Activated CD4-positive, CD25-positive, alpha-beta regulatory T cell treated with anti-CD3 and anti-CD28 coated beads, Interleukin-2, amount 50 U/mL, for 24 hours (primary cell): ENCODE measurements around the gene RALA.
A peak's percentile ranks its signal among the peaks of the same experiment; 100 is the strongest.

ENCODE experiments used
- ATAC-seq, 2 donors: fragments of 150-1000 bp; cut with Tn5 transposase; one replicate each; pipeline ENCODE4 v1.10.0; 2021; ENCODE audit warnings: mild to moderate bottlenecking in 1 of 2, moderate library complexity in 1 of 2

Gene RALA, protein sequence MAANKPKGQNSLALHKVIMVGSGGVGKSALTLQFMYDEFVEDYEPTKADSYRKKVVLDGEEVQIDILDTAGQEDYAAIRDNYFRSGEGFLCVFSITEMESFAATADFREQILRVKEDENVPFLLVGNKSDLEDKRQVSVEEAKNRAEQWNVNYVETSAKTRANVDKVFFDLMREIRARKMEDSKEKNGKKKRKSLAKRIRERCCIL

GRCh38 chr7:39623047-39623731 is at the start of gene RALA:
RALA (plus strand) TSS chr7:39623572; CDS start chr7:39686668, 63,096 bp downstream.
- peak; percentile 98 for ATAC-seq

GRCh38 chr7:39574673-39575349 is 48.6 kb upstream of the RALA start:
- no peak for ATAC-seq

GRCh38 chr7:39577229-39577874 is 46.0 kb upstream of the RALA start:
- ATAC-seq: no peak

DNA sequence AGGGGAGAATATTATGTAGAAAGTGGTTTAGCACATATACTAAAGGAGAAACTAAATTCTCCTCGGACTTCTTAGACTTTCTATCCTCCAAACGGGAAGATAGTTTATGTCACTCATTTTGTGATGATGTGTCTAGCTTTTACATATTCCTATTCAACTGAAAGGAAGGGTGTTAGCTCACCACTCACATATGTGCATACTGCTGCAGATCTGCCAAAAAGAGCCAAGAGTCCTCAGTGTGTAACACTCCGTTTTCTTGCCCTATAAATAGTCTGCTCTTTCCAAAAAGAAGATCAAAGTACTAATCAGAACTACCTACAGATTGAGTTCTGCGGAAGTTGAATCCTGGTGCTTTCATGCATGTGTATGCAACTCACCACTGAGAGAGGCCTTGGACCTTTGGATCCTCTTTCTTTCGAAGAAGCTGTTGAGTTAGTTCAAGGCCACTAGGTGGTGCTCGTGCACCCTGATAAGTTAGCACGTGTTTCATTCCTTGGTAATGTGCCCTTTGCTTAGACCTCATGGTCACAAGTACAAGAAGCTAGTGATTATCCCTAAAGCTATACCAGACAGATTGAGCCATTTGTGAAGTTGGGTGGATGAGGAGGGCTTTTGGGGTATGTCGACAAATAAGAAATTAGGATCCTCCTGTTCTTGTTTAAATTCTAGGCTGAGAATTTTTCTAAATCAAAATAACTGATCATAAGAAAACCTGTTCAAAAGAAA is 43.1 kb upstream of the RALA start:
- peak; percentile 80 to 82 for ATAC-seq

- ATAC-seq: no peak
These were observed 40.8 kb upstream of the RALA start for GRCh38 chr7:39582536-39582935.

DNA sequence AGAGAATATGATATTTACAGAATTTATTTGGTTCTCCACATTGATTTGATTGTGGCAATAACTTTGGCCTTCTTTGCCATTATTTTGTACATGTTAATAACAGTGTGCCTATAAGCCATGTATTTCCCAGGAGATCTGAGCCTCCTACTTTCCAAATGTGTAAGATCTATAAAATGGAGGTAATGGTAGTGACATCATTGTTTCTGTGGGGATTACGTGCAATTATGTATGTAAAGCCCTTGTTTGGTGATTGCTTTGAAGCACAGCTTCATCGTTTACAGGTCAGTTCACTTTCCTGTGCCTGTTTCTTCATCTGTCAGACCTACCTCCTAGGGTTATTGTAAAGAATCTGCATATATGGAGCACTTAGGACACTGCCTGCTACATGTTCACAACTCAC is 39.8 kb upstream of the RALA start:
- ATAC-seq: no peak

- ATAC-seq: no peak
These were observed 36.0 kb upstream of the RALA start for GRCh38 chr7:39587393-39587792.

DNA sequence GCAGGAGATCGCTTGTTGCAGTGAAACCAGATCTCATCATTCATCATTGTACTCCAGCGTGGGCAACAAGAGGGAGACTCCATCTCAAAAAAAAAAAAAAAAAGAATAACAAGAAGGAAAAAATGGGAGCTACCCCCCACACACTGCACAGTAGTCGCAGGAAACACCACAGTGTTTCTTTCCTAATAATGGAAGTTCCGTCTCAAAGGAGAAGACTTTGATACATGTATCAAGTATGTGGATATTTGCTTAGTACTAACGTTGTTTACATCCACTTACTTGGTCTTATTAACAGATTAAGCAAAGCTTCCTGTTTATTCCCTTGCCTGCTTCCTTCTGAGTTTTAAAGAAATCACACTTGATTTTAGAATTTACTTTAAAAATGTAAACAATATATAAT is 35.0 kb upstream of the RALA start:
- no peak for ATAC-seq

DNA sequence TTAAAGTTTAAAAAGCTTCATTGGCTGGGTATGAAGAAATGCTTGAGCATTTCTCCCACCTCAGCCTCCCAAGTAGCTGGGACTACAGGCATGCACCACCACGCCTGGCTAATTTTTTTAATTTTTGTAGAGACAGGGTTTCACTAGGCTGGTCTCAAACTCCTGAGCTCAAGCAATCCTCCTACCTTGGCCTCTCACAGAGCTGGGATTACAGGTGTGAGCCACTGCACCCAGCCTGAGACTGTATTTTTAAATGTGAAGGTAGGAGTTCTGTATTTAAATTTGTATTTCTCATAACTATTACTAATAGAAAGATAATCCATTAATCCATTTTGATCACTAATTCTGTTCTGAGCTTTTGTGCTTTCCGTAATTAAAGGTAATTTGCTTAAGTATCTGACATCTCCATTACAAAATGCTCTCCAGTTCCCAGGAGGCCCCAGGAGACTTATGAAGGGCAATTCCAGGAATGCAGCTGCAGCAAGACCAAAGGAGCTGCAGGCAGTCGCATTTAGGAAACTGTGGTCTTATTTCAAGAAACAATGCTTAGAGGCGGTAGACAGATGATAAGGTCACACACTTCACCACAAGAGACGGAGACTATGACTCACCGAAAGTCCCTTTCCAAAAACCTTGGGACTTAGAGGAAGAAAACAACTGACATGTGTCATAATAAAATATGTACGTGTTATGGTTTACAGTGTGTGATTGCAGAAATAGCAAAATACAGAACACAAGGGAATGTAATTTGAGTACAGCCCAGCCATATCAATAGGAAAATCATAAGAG is 33.9 kb upstream of the RALA start:
- peak; percentile 79 to 81 for ATAC-seq

DNA sequence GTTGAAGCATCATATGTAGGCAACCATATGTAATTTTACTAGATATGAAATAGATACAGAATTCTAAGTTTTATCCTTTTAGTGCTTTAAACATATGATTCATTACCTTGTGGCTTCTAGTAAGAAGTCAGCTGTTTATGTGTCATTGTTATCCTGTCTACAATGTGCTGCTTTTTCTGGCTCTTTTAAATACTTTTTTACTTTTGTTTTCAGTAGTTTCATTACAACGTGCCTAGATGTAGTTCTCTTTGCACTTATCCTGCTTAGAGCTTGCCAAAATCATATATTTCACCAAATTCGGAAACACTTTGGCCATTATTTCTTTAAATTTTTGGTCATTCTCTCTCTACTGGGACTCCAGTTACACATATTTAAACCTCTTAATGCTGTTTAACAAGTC is 30.8 kb upstream of the RALA start:
- ATAC-seq: peak; percentile 78 to 82

DNA sequence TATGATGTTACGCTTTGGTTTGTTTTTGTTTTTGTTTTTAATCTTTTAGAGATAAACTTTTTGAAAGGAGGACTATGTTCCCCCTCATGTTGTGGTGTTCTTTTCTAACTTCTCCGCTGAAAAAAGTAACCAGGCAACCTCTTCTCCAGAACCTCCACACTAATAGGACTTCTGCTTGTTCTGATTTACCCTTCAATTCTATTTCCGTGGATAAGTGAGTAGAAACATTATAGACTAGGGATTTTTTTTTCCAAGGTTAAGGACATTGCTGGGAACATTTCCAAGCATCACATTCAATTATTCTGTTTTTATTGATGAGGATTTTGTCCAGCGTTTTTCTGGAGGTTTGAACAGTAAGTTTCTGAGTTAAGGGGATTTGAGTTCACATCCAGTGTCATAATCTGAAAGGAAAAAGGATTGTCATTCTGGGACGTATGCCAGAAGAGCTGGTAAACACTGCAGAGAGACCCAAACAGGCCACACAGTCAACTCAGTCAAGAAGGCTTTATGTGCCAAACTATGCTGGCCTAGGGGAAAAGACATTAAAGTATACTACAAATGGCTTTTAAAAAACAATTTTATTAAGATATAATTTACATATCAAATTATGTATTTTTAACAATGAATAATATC is 28.3 kb upstream of the RALA start:
- no peak for ATAC-seq

- ATAC-seq: no peak
These were observed 21.0 kb upstream of the RALA start for GRCh38 chr7:39602351-39602750.

DNA sequence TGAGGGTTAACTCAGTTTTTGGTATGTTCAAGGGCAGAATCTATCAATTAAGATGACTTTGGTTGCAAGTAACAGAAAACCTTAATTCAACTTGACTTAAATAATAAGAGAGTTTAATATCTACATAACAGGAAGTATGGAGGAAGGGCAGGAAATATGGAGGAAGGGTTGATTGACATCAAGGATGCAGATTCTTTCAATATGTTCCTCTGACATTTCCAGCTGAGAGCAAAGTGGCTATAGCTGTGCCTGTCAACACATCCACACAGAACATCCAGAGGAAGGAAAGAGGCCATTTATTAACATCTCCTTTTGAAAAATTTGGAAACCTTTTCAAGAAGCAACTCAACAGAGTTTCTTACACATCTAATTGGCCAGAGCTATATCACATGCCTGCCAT is 19.4 kb upstream of the RALA start:
- ATAC-seq: no peak

DNA sequence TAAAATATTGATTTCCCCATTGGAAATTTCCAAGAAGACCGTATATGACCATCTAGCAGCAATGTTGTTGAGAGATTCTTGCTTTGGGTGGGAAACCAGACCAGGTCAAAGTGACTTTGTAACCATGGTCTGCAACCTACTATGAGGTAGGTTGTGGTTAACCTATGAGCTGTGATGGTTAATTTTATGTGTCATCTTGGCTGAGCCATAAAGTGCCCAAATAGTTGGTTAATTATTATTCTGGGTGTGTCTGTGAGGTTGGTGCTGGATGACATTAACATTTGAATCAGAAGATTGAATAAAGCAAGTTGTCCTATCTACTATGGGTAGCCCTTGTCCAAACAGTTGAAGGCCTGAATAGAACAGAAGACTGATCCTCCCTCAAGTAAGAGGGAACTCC is 18.3 kb upstream of the RALA start:
- ATAC-seq: peak; percentile 66 to 74

DNA sequence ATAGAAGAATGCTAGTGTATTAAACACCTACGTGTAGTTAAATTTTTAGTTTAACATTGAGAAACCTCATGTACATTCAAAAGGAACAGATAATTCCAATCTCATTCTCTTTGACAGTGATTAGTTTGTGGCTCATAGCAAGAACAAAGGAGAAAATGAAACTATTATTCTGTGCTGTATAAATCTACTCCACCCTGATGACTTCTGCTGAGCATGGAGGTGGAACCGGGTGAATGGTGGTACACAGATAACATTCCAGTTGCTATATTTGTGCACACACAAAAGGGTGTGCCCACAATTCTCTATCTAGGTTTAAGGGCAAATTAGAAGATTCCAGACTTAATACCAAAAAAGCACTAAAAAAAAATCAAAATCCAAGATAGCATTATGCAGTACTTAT is 17.0 kb upstream of the RALA start:
- peak; percentile 54 to 61 for ATAC-seq

- ATAC-seq: no peak
These were observed 16.4 kb upstream of the RALA start for GRCh38 chr7:39606941-39607340.

- ATAC-seq: no peak
These were observed 15.5 kb upstream of the RALA start for GRCh38 chr7:39607865-39608264.

- no peak for ATAC-seq
These were observed 15.1 kb upstream of the RALA start for GRCh38 chr7:39608278-39608677.

GRCh38 chr7:39609113-39609934 is 14.0 kb upstream of the RALA start:
- ATAC-seq: peak; percentile 49 to 52

GRCh38 chr7:39609935-39610263 is 13.5 kb upstream of the RALA start:
- no peak for ATAC-seq

DNA sequence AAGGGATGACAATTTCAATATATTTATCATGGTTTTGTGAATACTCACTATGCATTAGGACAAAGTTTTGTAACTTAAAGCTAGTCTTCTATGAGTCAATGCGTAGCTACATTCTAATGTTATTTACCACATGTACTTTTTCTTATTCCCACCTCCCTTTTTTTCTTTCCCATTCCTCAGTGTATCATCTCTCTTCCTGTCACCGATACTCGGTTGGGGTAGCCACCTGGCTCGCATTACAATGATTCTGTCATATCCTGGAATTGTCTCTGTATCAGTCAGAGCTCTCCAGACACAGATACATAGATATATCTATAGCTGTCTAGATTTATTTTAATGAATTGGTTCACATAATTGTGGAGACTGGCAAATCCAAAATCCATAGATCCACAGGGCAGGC is 9.8 kb upstream of the RALA start:
- ATAC-seq: no peak
